HG03442 (cell line): ENCODE results near the gene AKAP11.

Experiments
- ATAC-seq: cut with Tn5 transposase; IDR thresholded peaks from one replicate; pipeline ENCODE4 v1.9.1; 2021; ENCODE audit warnings: mild to moderate bottlenecking, moderate library complexity; ENCODE audit not compliant: unreplicated experiment

The AKAP11 gene

GRCh38 chr13:42271337-42272114, 426 bp upstream of the AKAP11 start:
- peak; percentile 82 for ATAC-seq

- no peak for ATAC-seq
Measured at GRCh38 chr13:42272804-42273175, 838 bp downstream of the AKAP11 start.

- ATAC-seq: no peak
Measured at GRCh38 chr13:42274386-42275097, 2.6 kb downstream of the AKAP11 start.

GRCh38 chr13:42275098-42275471, 3.1 kb downstream of the AKAP11 start:
- ATAC-seq: no peak

- no peak for ATAC-seq
Measured at GRCh38 chr13:42275506-42275905, 3.6 kb downstream of the AKAP11 start.

- ATAC-seq: no peak
Measured at GRCh38 chr13:42276683-42277082, 4.7 kb downstream of the AKAP11 start.

- ATAC-seq: no peak
Measured at GRCh38 chr13:42277618-42278276, 5.8 kb downstream of the AKAP11 start.

GRCh38 chr13:42279080-42279479, 7.1 kb downstream of the AKAP11 start:
- ATAC-seq: no peak

- no peak for ATAC-seq
Measured at GRCh38 chr13:42279986-42280385, 8.0 kb downstream of the AKAP11 start.

- no peak for ATAC-seq
Measured at GRCh38 chr13:42280537-42280936, 8.6 kb downstream of the AKAP11 start.

- no peak for ATAC-seq
Measured at GRCh38 chr13:42283574-42283973, 11.6 kb downstream of the AKAP11 start.

GRCh38 chr13:42284068-42284467, 12.1 kb downstream of the AKAP11 start:
- no peak for ATAC-seq

- ATAC-seq: no peak
Measured at GRCh38 chr13:42298392-42298791, 26.4 kb downstream of the AKAP11 start.

GRCh38 chr13:42305503-42305902, 33.6 kb downstream of the AKAP11 start:
- no peak for ATAC-seq

- ATAC-seq: no peak
Measured at GRCh38 chr13:42307461-42307860, 35.5 kb downstream of the AKAP11 start.

- no peak for ATAC-seq
Measured at GRCh38 chr13:42312817-42313431, 41.0 kb downstream of the AKAP11 start.

- no peak for ATAC-seq
Measured at GRCh38 chr13:42318570-42318969, 46.6 kb downstream of the AKAP11 start.

GRCh38 chr13:42320375-42320787, 48.4 kb downstream of the AKAP11 start:
- ATAC-seq: no peak

- no peak for ATAC-seq
Measured at GRCh38 chr13:42322806-42323205, 50.9 kb downstream of the AKAP11 start.

GRCh38 chr13:42324704-42325103, 52.8 kb downstream of the AKAP11 start:
- no peak for ATAC-seq

GRCh38 chr13:42327725-42328124, 55.8 kb downstream of the AKAP11 start:
- no peak for ATAC-seq
